ENCODE data around the gene CTU2. TPM values are rescaled to one million over a fixed set of nuclear protein-coding genes. Genes with fewer than 3 reads are reported as not detected.

Gene CTU2
- total RNA-seq, 2 donors from 2014 or later: 7.8 to 23.1 TPM

GRCh38 chr16:88758944-88759244, 52.6 kb downstream of the CTU2 start:
- no peak for TF ChIP-seq CTCF (IDR thresholded peaks at IDR 0.05)
- Histone ChIP-seq H3K27ac (peak overlapping the region; percentile 62), H3K4me3 (no peak overlapping the region), H3K9me3 (no peaks in the 10 kb centered on the region), H3K36me3 (no peaks in the 10 kb centered on the region), H3K4me1 (peaks cover 39% of the 10 kb centered on the region), H3K9ac (ENCODE audit: low read depth in 2 of 2, low read length in 2 of 2) (peak overlapping the region in 1 of 2 donors; percentile 49), H3K27me3 (no peaks in the 10 kb centered on the region)
- no peak for DNase-seq
- intact Hi-C loops (cut with DNase I): no loop called here

DNA sequence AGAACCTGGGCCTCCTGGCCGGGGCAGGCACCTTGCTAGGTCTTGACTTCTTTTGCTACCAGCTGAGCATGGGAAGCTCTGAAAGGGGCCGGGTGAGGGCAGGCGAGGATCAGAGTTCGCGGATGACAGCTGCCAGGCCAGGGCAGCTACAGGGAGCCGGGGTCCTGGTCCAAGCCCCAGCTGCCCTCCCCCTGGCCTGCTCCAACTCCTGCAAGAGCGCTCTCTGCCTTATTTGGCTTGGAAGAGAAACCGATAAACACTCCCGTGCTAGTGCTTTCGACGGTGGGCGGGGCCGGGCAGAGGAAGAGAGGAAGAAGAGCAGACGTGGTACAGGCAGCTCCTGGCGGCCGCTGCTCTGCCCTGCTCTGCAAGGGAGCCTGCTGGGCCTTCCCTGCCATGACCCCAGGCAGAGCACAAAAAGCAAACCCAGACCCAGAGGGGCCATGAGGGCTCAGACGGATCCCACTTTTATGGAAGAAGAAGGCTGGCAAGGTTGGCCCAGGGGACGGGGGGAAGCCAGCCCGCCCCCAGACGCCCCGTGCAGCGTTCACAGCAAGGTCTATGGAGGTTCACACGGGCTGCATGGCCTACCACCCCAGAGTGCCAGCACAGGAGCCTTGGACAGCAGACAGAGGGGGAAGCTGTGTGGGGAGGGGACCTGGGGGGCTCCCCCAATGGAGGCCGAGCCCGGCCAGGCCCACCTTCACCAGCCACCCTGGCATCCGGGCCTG, 53.1 kb downstream of the CTU2 start:
- Histone ChIP-seq H3K9ac (ENCODE audit: low read depth in 2 of 2, low read length in 2 of 2) (peak overlapping the region; percentile 49 to 53), H3K9me3 (no peaks in the 10 kb centered on the region), H3K4me3 (no peak overlapping the region), H3K4me1 (peaks cover 39% of the 10 kb centered on the region), H3K36me3 (no peaks in the 10 kb centered on the region), H3K27ac (peak overlapping the region; percentile 62), H3K27me3 (no peaks in the 10 kb centered on the region)
- DNase-seq: peak; percentile 80
- no peak for TF ChIP-seq CTCF (IDR thresholded peaks at IDR 0.05)
- intact Hi-C loops (cut with DNase I): no loop called here

GRCh38 chr16:88759976-88760350, 53.7 kb downstream of the CTU2 start:
- H3K9ac ChIP-seq (ENCODE audit: low read depth in 2 of 2, low read length in 2 of 2): peak overlapping the region; percentile 53 to 68
- no peak for DNase-seq
- intact Hi-C loops (cut with DNase I): no loop called here
- H3K4me1 ChIP-seq: peaks cover 39% of the 10 kb centered on the region
- no peaks in the 10 kb centered on the region for H3K36me3 ChIP-seq
- no peak overlapping the region for H3K4me3 ChIP-seq
- TF ChIP-seq CTCF (IDR thresholded peaks at IDR 0.05): no peak
- H3K27me3 ChIP-seq: no peaks in the 10 kb centered on the region
- peak overlapping the region; percentile 62 for H3K27ac ChIP-seq
- H3K9me3 ChIP-seq: no peaks in the 10 kb centered on the region

DNA sequence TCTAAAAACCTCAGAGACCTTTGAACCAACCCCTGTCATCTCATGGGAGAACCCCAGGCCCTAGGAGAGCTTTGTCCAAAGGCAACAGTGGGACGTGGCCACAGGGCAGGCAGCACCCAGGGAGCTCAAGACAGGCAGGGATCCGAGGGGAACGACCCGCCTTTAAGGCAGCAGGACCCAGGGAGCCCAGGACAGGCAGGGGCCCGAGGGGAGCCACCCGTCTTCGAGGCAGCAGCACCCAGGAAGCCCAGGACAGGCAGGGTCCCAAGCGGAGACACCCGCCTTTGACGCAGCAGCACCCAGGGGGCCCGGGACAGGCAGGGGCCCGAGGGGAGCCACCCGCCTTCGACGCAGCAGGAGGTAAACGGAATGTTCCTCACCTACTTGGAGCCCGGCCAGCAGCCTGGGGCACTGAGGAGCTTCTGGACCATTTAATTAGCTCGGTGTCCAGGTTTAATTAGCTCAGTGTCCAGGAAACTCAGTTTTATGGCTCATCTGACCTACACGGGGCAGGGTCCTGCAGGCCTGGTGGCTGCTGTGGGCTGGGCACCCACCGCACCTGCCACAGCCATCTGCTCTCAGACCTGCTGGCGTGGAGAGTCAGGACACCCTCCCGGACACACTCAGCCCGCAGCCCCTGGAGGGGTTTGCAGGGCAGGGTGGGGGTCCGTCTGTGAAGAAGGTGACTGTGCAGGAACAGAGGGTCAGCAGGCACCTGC, 54.3 kb downstream of the CTU2 start:
- no peaks in the 10 kb centered on the region for H3K27me3 ChIP-seq
- peaks cover 39% of the 10 kb centered on the region for H3K4me1 ChIP-seq
- TF ChIP-seq CTCF (IDR thresholded peaks at IDR 0.05): no peak
- peak overlapping the region in 1 of 2 donors; percentile 68 for H3K9ac ChIP-seq (ENCODE audit: low read depth in 2 of 2, low read length in 2 of 2)
- peak overlapping the region; percentile 62 for H3K27ac ChIP-seq
- H3K9me3 ChIP-seq: no peaks in the 10 kb centered on the region
- peak; percentile 77 for DNase-seq
- no peaks in the 10 kb centered on the region for H3K36me3 ChIP-seq
- intact Hi-C loops (cut with DNase I): no loop called here
- H3K4me3 ChIP-seq: no peak overlapping the region

DNA sequence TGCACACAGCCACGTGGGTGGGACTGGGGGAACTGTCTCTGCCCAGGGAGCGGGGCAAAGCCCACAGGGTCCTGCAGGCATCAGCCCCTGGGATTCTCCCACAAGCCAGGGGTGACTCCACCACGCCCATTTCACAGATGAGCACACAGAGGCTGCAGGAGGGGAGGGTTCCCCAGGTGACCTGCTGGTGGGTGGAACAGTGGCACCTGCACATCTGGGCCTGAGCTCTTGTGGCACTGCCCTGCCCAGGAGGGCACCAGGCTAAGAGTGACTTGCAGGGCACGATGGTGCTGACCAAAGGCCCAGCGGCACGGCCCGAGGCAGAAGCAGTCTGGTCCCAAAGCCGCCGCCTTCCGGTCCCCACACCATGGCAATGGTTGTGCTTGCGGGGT, 54.8 kb downstream of the CTU2 start:
- no peaks in the 10 kb centered on the region for H3K9me3 ChIP-seq
- no peak for DNase-seq
- no peaks in the 10 kb centered on the region for H3K27me3 ChIP-seq
- peak overlapping the region in 1 of 2 donors; percentile 15 for H3K9ac ChIP-seq (ENCODE audit: low read depth in 2 of 2, low read length in 2 of 2)
- no peak for TF ChIP-seq CTCF (IDR thresholded peaks at IDR 0.05)
- H3K4me3 ChIP-seq: no peak overlapping the region
- peak overlapping the region; percentile 44 for H3K27ac ChIP-seq
- H3K36me3 ChIP-seq: no peaks in the 10 kb centered on the region
- peaks cover 39% of the 10 kb centered on the region for H3K4me1 ChIP-seq
- intact Hi-C loops (cut with DNase I): no loop called here
